DMS 273 (cell line): ENCODE results near the gene RALGDS.

Experiments used
- DNase-seq: peaks from one replicate; lab custom pipeline; 2025; ENCODE audit not compliant: unreplicated experiment; lab: John Stamatoyannopoulos, UW

Gene RALGDS

DNA sequence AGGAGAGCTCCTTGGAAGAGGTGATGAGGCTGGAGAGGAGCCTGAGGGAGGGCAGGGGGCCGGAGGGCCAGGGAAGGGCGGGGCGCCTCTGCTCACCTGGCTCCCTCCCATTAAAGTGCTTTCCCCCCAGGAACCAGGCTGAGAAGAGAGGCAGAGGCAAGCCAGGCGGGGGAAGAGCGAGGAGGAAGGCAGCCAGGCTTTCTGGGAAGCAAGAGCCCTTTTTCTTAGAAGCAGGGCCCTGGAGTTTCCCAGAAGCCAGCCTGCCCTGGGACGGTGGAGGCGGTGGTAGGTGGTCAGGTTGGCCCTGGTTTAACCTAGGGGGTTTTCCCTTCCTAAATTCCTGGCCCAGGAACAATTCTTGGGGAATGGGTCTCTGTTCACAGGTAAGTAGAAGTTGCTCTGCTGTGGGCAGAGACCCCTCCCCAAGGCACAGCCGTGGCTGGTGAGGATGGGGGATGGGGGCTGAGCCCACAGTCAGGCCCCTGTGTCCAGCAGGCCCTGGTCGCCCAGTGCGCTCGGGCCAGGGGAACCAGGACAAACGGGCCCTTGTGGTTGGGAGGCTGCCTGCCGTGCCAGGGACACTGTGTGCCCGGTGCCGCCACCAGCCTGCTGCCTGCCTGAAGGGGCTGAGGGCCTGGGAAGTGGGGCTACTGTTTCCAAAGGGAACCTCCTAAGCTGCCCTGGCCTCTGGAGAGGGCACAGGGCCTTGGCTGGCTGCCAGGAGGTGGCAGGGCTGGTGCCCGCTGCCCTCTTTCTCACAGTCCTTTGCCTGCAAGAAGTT lies 16.6 kb upstream of the RALGDS start:
- DNase-seq, result no peak

DNA sequence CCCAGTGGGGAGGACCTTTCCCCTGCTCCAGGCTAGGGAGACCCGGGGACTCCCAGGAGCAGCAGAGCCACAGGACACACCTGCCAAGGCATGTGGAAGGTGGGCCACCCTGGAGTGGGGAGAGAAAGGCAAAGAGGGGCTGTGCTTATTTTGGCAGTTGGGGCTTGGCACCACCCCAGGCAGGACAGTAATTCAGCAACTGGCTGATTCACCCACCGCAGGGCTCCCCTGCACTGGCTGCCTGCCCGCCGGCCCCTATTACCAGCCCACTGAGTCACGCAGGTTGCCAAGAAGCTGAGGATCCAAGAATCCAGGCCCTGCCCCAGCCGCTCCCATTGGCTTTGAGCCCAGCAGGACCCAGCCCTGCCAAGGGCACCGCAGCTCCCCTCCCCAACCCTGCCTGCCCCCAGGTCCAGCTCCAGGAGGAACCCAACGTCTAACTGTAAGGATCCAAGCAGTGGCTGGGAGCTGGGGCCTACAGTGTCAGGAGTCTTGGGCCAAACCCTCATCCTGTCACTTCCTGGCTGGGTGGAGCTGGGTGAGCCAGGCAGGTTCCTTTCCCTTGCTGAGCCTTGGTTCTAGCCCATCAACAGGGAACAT lies 14.2 kb upstream of the RALGDS start:
- peak; percentile 79 for DNase-seq

GRCh38 chr9:133134388-133135145 lies 13.5 kb upstream of the RALGDS start:
- DNase-seq, result no peak

DNA sequence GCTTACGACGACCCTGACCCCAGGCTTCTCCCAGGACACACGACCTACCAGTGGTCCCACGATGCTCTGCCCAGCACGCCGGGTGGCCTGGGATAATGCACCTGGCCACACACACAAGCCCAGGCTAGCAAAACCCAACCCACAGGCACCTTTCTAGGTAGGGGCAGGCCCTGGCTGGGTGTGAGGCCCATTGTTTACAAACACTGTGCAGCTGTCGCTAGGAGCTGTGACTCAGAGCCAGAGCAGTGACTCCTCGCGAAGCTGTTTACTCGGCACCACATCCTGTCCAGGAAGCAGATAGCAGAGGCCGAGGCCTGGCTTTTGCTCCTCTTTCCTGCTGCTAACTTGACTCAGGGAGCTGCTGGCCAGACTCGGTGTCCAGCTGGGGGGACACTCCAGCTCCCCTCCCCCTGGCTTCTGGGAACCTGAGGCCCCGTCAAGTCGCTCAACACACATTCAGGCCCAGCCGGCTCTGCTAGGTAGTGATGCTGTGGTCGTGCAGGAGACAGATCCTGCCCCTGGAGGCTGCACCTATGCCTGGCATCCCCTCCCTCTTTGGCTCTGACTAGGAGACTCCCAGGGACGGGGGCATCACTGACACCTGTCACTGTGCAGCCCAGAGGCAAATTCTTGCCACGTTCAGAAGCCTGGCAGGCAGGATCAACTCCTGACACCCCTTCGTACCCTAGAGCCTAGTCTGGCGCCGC lies 12.8 kb upstream of the RALGDS start:
- DNase-seq, result peak; percentile 86

GRCh38 chr9:133132174-133132573 lies 11.1 kb upstream of the RALGDS start:
- DNase-seq, result no peak

- DNase-seq, result no peak
Measured at GRCh38 chr9:133131506-133131905, 10.5 kb upstream of the RALGDS start.

- DNase-seq, result no peak
Measured at GRCh38 chr9:133130685-133131244, 9.7 kb upstream of the RALGDS start.

- DNase-seq, result no peak
Measured at GRCh38 chr9:133129001-133129795, 8.2 kb upstream of the RALGDS start.

- no peak for DNase-seq
Measured at GRCh38 chr9:133128152-133128551, 7.1 kb upstream of the RALGDS start.

- DNase-seq, result no peak
Measured at GRCh38 chr9:133127340-133127981, 6.4 kb upstream of the RALGDS start.

DNA sequence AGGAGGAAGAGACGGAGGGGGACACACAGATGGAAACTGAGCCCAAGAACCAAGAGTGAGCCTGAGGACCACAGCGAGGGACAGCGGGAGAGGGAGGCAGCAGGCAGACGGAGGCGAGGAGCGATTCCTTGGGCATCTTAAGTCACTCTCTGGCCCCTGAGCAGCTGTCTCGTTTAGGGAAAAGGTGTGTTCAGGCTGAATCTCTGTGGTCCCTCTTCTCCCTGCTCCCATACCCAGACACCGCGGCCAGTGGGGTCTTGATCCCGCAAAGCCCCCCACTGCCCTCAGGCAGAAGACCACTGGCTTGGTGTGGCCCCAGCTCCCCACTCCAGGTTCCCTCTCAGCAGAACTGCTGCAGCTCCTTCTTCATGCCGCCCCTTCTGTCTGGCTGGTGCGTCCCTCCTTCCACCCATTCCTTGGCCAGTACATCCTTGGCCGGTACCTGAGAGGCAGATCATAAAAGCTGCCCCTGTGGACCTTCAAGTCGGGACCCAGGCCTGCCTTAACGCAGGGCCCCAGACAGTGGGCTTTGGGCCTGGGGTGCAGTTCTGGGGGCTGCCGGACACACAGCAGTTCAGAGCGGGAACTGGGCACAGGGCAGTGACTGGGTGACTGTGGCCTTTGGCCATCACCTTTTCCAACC lies 5.8 kb upstream of the RALGDS start:
- peak; percentile 79 for DNase-seq

GRCh38 chr9:133125941-133126696 lies 5.1 kb upstream of the RALGDS start:
- DNase-seq, result peak; percentile 78

GRCh38 chr9:133124907-133125275 lies 3.9 kb upstream of the RALGDS start:
- no peak for DNase-seq

DNA sequence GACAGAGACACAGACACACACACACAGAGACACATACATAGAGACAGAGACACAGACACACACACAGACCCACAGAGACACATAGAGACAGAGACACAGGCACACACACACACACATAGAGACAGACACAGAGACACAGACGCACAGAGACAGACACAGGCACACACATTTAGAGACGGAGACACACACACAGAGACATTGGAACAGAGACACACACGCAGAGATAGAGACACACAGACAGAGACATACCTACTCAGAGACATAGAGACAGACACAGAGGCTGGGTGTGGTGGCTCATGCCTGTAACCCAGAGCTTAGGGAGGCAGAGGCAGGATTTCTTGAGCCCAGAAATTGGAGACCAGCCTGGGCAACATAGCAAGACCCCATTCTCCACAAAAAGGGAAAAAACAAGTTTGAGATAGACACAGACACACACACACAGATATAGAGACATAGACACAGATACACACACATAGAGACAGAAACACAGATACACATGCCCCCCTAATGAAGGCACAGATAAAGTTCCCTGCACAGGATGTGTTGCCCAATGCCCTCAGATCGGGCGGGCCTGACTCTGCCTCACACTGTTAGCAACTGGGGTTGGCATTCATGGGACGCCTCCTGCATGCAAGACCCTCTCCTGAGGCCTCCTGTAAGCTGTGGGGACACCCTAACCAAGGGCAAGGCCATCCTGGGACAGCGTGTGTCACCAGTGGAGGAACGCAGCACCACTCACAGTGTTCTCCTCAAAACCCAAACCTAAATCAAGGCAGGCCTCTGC lies 3.3 kb upstream of the RALGDS start:
- no peak for DNase-seq

GRCh38 chr9:133122935-133123611 lies 2.0 kb upstream of the RALGDS start:
- peak; percentile 64 for DNase-seq

GRCh38 chr9:133122605-133122934 lies 1.5 kb upstream of the RALGDS start:
- DNase-seq, result no peak

DNA sequence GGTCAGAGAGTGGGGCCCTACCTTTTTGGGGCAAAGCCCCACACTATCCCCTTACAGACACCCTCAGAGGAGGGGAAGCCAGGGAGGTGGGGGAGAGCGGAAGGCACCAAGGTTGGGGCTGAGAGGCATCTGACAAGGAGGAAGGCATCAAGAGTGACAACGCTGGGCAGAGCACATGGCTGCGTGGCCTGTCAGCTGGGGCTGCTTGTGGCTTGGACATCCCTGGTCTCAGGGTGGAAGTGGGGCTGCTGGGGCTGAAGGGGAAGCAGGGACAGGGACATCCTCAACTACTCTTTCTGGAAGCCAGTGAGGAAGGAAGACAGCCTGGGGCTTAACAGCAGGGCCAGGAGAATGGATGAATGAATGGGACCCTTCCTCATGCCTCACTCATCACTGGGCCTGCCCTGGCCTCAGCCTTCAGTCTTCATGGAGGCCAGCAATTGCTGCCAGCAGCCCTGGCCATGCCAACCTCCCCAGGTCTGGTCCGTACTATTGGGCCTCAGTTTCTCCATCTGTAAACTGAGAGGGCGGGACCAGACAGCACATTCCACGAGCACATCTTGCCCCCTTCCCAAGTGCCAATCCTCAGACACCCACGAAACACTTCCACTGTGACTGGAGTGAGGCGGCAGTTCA lies 993 bp upstream of the RALGDS start:
- DNase-seq, result no peak
